ENCODE measurements around the gene MARS1.

MARS1 gene

DNA sequence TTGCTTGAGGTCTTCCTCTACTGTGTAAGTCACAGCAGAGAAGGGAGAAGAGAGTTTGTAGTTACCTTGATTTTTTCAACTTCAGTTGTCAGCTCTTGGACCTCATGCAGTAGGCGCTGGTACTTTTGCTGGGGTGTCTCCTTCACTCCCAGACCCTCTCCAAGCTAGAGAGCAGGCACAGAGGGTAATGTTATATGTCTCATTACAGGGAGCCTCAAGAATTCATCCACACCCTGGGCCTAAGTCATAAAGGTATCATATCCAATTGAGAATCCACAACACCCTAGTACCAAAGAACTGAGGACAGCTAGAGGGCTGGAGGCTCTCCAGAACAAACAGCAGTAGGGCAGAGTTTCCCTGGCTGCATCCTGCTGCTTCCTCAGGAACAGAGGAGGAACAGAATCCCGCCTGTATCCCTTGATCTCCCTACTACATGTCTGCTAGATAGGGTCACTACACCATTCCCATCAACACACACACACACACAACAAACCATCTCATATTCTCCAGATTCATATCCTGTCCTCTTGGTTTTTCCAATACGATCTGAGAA lies 47.2 kb downstream of the MARS1 start:
- no peak for DNase-seq (ENCODE audit: extremely low read depth, insufficient read length)
- Histone ChIP-seq H3K4me3 (replicated peaks; ENCODE audit: low read depth, low read length) (no peak overlapping the region), H3K27me3 (replicated peaks; ENCODE audit: control insufficient read depth, insufficient read depth, low read length) (no peaks in the 10 kb centered on the region), H3K36me3 (ENCODE audit: control insufficient read depth, insufficient read depth, low read length) (peaks cover 41% of the 10 kb centered on the region)
- TF ChIP-seq, protein P1, sequence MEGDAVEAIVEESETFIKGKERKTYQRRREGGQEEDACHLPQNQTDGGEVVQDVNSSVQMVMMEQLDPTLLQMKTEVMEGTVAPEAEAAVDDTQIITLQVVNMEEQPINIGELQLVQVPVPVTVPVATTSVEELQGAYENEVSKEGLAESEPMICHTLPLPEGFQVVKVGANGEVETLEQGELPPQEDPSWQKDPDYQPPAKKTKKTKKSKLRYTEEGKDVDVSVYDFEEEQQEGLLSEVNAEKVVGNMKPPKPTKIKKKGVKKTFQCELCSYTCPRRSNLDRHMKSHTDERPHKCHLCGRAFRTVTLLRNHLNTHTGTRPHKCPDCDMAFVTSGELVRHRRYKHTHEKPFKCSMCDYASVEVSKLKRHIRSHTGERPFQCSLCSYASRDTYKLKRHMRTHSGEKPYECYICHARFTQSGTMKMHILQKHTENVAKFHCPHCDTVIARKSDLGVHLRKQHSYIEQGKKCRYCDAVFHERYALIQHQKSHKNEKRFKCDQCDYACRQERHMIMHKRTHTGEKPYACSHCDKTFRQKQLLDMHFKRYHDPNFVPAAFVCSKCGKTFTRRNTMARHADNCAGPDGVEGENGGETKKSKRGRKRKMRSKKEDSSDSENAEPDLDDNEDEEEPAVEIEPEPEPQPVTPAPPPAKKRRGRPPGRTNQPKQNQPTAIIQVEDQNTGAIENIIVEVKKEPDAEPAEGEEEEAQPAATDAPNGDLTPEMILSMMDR (IDR thresholded peaks at IDR 0.05; ENCODE audit: insufficient read depth, low read length, poor library complexity, severe bottlenecking) = no peak

DNA sequence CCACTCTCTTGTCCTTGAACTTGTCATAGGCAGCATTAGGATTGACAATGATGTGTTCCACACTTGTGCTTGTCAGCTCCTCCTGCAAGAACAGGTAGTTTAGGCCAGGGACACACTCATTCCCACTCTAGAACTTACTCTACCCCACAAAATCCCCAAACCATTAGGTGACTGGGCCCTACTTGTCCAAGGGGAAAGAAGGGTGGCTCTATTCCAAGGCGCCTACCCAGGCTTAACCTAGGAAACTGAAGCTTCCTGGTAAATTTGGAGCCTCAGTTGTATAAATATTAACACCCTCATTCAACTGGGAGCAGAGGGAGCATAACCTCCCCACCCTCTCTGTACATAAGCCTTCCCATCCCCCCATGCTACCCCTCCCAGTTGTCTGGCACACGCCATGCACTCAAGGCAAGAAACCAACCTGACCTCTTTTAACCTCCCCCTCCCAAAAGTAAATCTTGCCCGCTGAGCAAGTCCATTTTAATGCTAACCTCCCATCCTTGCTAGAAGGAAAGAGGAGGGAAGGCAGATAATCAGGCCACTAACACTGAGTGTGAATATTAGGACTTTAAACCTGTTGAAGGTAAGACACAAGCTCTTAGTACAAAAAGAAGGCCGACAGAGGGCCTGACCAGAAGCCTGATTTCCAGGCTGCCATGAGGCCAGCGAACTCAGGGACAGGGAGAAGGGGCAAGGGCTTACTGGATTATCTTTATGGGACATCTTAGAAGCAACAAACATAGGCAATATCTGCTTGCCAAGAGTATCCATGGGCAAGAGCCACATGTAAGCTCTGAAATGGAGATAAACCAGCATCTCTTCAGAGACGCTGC lies 48.1 kb downstream of the MARS1 start:
- Histone ChIP-seq H3K27me3 (replicated peaks; ENCODE audit: control insufficient read depth, insufficient read depth, low read length) (no peaks in the 10 kb centered on the region), H3K36me3 (ENCODE audit: control insufficient read depth, insufficient read depth, low read length) (peaks cover 38% of the 10 kb centered on the region), H3K4me3 (replicated peaks; ENCODE audit: low read depth, low read length) (no peak overlapping the region)
- DNase-seq (ENCODE audit: extremely low read depth, insufficient read length) = no peak
- TF ChIP-seq, protein P1 (IDR thresholded peaks at IDR 0.05; ENCODE audit: insufficient read depth, low read length, poor library complexity, severe bottlenecking) = no peak

DNA sequence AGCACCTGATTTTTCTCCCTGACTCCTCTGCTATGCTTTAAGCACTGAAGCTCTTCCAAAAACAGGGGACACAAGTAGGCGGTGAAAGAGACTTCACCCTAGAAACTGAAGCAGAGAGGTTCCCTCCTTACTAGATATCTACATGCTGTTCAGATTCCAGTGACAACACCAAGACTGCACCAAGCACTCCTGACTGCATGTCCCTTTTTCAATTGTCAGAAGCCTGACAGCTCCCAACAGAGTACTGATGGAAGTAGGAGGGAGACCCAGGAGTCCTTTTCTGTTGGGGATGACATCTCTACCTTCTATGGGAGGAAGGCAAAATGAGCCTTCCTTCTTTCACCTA lies 48.7 kb downstream of the MARS1 start:
- H3K4me3 ChIP-seq (replicated peaks; ENCODE audit: low read depth, low read length) = no peak overlapping the region
- TF ChIP-seq, protein P1 (IDR thresholded peaks at IDR 0.05; ENCODE audit: insufficient read depth, low read length, poor library complexity, severe bottlenecking) = no peak
- DNase-seq (ENCODE audit: extremely low read depth, insufficient read length) = no peak
- no peaks in the 10 kb centered on the region for H3K27me3 ChIP-seq (replicated peaks; ENCODE audit: control insufficient read depth, insufficient read depth, low read length)
- peaks cover 41% of the 10 kb centered on the region for H3K36me3 ChIP-seq (ENCODE audit: control insufficient read depth, insufficient read depth, low read length)

DNA sequence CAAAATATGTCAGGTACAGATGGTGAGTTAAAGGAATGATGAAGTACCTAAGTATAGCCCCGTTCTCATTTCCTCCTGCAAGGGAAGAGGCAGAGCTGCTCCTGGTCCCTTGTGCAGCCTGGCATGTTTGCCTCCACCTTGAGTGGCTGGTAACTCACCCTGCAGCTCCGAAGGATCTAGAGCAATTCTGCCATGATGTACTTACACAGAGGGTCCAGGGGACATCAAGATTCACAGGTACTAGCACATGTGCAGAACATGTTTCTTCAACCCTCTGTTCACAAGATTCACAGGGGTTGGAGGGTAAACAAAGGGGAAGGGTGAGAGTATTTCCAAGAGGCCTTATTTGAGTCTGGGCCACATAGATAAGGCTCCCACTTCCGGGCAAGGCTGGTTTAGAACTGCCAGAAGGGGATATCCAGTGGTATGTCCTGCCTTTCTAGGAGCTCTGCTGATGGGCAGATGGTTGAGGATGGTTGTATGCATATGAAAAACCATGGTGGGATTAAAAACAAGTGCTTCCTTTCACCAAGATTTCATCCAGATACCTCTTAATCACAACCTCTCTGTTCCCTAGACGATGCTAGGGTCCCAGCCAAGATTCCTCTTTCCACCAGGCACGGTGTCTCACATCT lies 51.4 kb downstream of the MARS1 start:
- no peaks in the 10 kb centered on the region for H3K27me3 ChIP-seq (replicated peaks; ENCODE audit: control insufficient read depth, insufficient read depth, low read length)
- TF ChIP-seq, protein P1 (IDR thresholded peaks at IDR 0.05; ENCODE audit: insufficient read depth, low read length, poor library complexity, severe bottlenecking) = no peak
- H3K4me3 ChIP-seq (replicated peaks; ENCODE audit: low read depth, low read length) = no peak overlapping the region
- DNase-seq (ENCODE audit: extremely low read depth, insufficient read length) = no peak
- peaks cover 29% of the 10 kb centered on the region for H3K36me3 ChIP-seq (ENCODE audit: control insufficient read depth, insufficient read depth, low read length)

DNA sequence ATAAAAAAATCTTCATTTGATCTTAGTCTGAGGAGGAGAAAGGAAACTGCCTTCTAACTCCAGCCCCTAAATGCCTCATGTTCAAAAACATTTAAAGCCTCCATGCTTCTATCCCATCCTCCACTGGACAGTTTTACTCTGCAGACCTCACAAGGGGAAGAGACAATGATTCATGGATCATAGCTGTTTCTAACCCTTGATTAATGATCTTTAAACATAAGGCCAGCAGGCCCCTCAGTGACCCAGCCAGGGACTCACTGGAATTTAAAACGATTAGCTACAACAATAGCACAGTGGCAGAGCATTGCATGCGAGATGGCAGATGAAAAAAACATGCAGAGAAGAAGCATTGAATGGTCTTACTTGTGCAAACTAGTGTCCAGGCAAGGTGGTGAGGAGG lies 53.1 kb downstream of the MARS1 start:
- DNase-seq (ENCODE audit: extremely low read depth, insufficient read length) = no peak
- TF ChIP-seq, protein P1 (IDR thresholded peaks at IDR 0.05; ENCODE audit: insufficient read depth, low read length, poor library complexity, severe bottlenecking) = no peak
- Histone ChIP-seq H3K27me3 (replicated peaks; ENCODE audit: control insufficient read depth, insufficient read depth, low read length) (no peaks in the 10 kb centered on the region), H3K36me3 (ENCODE audit: control insufficient read depth, insufficient read depth, low read length) (peaks cover 20% of the 10 kb centered on the region), H3K4me3 (replicated peaks; ENCODE audit: low read depth, low read length) (no peak overlapping the region)
